Smooth muscle cell (in vitro differentiated cells): ENCODE results near the gene ADGRG3. TPM values are rescaled to one million over a fixed set of nuclear protein-coding genes. Genes with fewer than 3 reads are reported as not detected.

Source experiments
- DNase-seq: peaks from one replicate; lab custom pipeline; 2025; ENCODE audit not compliant: unreplicated experiment; lab: John Stamatoyannopoulos, UW
- H2AFZ ChIP-seq: fragments of 200-600 bp; sonication (generic); 2 replicates; pipeline ENCODE4 v1.6.0; 2016; ENCODE audit warnings: antibody characterized with exemption, low read depth, mild to moderate bottlenecking
- H3F3A ChIP-seq: fragments of 200-600 bp; sonication (generic); 2 replicates; pipeline ENCODE4 v1.6.0; 2017; ENCODE audit warnings: antibody characterized with exemption, low read depth
- H3K27ac ChIP-seq: fragments of 200-600 bp; sonication (generic); 2 replicates; pipeline ENCODE4 v1.5.1; 2016; ENCODE audit warnings: low read depth, mild to moderate bottlenecking
- H3K27me3 ChIP-seq: fragments of 200-600 bp; sonication (generic); 2 replicates; pipeline ENCODE4 v1.6.1; 2016; ENCODE audit warnings: low read depth, mild to moderate bottlenecking
- H3K36me3 ChIP-seq: fragments of 200-600 bp; sonication (generic); 2 replicates; pipeline ENCODE4 v1.5.1; 2016; ENCODE audit warnings: low read depth
- H3K4me1 ChIP-seq: fragments of 200-600 bp; sonication (generic); 2 replicates; pipeline ENCODE4 v1.5.1; 2016; ENCODE audit warnings: low read depth
- H3K4me2 ChIP-seq: fragments of 200-600 bp; sonication (generic); 2 replicates; pipeline ENCODE4 v1.6.0; 2016; ENCODE audit warnings: mild to moderate bottlenecking
- H3K4me3 ChIP-seq: fragments of 200-600 bp; sonication (generic); 2 replicates; pipeline ENCODE4 v1.5.1; 2016; ENCODE audit warnings: mild to moderate bottlenecking
- H3K79me2 ChIP-seq: fragments of 200-600 bp; sonication (generic); 2 replicates; pipeline ENCODE4 v1.6.0; 2016; ENCODE audit warnings: low read depth, mild to moderate bottlenecking
- H3K9ac ChIP-seq: fragments of 200-600 bp; sonication (generic); 2 replicates; pipeline ENCODE4 v1.6.0; 2016; ENCODE audit warnings: low read depth
- H3K9me3 ChIP-seq: fragments of 200-600 bp; sonication (generic); replicated peaks from 2 replicates; pipeline ENCODE4 v1.5.1; 2016; ENCODE audit warnings: low read depth
- H4K20me1 ChIP-seq: fragments of 200-600 bp; sonication (generic); 2 replicates; pipeline ENCODE4 v1.6.0; 2016; ENCODE audit warnings: low read depth
- WGBS: methylation state at CpG from one replicate; pipeline ENCODE4 v1.1.7; 2016; ENCODE audit warnings: low lambda C conversion rate; 5-methylcytosine and 5-hydroxymethylcytosine counted together
- polyA plus RNA-seq: library from polyadenylated mRNA; unstranded; fragments of >200 nt; fragmentation: Nextera tagmentation; extraction: Ambion mirVana; gene quantifications from 2 replicates; pipeline ENCODE4 v1.2.1, GENCODE V29; 2016
- total RNA-seq: library from RNA; depleted of rRNA; stranded (reverse); fragments of >200 nt; gene quantifications from 2 replicates; pipeline ENCODE4 v1.2.3, GENCODE V29; 2014
- TF ChIP-seq, protein P1 (sequence below): fragments of 200-600 bp; sonication (generic); IDR thresholded peaks from 2 replicates; pipeline ENCODE4 v1.5.1; 2017; ENCODE audit warnings: borderline replicate concordance, mild to moderate bottlenecking, antibody characterized with exemption; ENCODE audit not compliant: insufficient read depth, poor library complexity, severe bottlenecking

Gene ADGRG3
- total and polyA plus RNA-seq, 2 experiments from 2014 or later = 0.13 TPM; not detected in 1

DNA sequence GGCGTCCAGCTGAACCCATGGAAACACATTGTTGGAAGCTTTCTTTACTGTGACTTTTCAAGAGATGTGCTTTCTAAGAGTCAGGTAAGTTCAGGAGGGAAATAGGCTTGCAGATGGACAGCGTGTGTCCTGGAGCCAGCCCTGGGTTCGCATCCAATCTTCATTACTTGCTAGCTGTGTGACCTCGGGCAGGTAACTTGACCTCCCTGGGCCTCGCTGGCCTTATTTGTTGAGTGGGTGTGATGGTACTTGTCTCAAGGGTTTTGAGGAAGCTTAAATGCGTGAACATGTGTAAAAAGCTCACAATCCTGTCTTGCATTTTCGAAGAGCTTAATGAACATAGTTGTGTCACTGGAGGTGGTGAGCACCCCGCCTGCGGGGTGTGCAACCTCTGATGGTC lies 27.9 kb upstream of the ADGRG3 start:
- H2AFZ ChIP-seq = no peak overlapping the region
- H3K27me3 ChIP-seq = no peaks in the 10 kb centered on the region
- no peak overlapping the region for H3K9ac ChIP-seq
- H3K79me2 ChIP-seq = no peaks in the 10 kb centered on the region
- no peak overlapping the region for H3K4me3 ChIP-seq
- H3K4me1 ChIP-seq = peaks cover 20% of the 10 kb centered on the region
- WGBS = 94% methylated on average over 9 of the region's 9 CpGs
- H3K9me3 ChIP-seq = no peaks in the 10 kb centered on the region
- H3K4me2 ChIP-seq = no peak overlapping the region
- H3K27ac ChIP-seq = no peak overlapping the region
- no peaks in the 10 kb centered on the region for H3K36me3 ChIP-seq
- H4K20me1 ChIP-seq = peaks cover 28% of the 10 kb centered on the region
- TF ChIP-seq, protein P1, sequence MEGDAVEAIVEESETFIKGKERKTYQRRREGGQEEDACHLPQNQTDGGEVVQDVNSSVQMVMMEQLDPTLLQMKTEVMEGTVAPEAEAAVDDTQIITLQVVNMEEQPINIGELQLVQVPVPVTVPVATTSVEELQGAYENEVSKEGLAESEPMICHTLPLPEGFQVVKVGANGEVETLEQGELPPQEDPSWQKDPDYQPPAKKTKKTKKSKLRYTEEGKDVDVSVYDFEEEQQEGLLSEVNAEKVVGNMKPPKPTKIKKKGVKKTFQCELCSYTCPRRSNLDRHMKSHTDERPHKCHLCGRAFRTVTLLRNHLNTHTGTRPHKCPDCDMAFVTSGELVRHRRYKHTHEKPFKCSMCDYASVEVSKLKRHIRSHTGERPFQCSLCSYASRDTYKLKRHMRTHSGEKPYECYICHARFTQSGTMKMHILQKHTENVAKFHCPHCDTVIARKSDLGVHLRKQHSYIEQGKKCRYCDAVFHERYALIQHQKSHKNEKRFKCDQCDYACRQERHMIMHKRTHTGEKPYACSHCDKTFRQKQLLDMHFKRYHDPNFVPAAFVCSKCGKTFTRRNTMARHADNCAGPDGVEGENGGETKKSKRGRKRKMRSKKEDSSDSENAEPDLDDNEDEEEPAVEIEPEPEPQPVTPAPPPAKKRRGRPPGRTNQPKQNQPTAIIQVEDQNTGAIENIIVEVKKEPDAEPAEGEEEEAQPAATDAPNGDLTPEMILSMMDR = no peak
- H3F3A ChIP-seq = no peaks in the 10 kb centered on the region
- DNase-seq = no peak

DNA sequence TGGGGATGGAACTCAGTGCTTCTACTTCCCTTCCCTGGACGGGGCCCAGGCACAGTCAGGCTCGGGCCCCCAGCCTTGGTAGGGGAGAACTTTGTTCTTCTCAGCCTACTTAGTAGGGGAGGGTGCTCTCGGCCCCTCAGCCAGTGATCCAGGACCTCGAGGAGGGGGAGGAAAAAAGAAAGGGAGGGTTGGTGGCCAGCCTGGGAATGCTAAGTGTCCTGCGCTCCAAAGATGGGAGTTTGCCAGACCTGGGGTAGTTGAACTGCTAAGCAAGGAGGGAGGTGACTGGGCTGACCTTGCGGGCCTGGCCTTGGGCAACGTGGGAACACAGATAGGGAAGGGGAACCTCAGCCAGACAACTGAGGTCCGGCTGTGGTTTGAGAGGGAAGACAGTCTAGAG lies 27.5 kb upstream of the ADGRG3 start:
- no peak overlapping the region for H2AFZ ChIP-seq
- H3K9me3 ChIP-seq = no peaks in the 10 kb centered on the region
- H3K27me3 ChIP-seq = no peaks in the 10 kb centered on the region
- H3K9ac ChIP-seq = no peak overlapping the region
- no peak overlapping the region for H3K4me2 ChIP-seq
- TF ChIP-seq, protein P1 = no peak
- H3F3A ChIP-seq = no peaks in the 10 kb centered on the region
- peaks cover 25% of the 10 kb centered on the region for H4K20me1 ChIP-seq
- WGBS = 84% methylated on average over 8 of the region's 8 CpGs
- H3K79me2 ChIP-seq = no peaks in the 10 kb centered on the region
- no peak for DNase-seq
- H3K36me3 ChIP-seq = no peaks in the 10 kb centered on the region
- no peak overlapping the region for H3K27ac ChIP-seq
- peaks cover 20% of the 10 kb centered on the region for H3K4me1 ChIP-seq
- no peak overlapping the region for H3K4me3 ChIP-seq

DNA sequence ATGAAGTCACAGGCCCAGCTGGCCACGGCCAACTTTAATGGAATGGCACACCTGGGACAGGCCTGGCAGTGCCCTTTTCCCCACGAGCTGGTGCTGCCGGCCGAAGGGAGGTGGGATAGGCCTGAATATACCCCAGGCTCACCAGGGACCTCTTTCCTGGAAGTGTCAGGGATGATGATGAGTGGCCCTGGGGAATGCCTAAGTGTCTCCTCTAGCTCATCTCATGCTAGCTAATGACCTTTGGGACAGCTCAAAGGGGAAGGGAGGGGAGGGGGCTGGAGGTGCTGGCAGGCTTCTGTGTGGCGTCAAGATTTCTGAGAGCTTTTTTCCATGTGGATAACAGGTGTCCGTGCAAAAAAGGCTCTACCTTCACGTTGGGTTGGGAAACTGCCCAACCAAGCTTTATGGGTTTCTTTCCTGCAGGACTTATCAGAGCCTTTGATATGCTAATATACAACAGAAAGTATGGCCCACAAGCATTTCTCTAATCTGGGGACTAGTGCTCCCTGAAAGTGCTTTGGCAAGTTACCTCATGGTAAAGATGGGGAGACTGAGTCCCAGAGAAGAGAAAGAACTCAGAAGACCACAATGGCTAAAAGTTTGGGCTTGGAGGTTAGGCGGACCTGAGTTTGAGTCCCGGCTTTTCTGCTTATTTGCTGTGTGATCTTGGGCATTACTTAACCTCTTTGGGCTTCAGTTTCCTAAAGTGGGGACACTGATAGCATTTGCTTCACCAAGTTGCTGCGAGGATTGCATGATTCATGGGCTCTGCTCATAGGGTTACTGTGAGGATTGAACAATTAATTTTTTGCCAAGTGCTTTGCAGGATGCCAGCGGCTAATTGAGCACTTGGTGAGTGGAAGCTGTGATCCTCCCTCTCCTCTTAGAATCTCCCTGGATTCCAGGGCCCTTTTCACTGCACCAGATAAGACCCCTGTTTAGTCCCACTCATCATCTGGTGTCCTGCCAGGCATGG lies 25.7 kb upstream of the ADGRG3 start:
- Histone ChIP-seq H3K79me2 (no peaks in the 10 kb centered on the region), H4K20me1 (peaks cover 16% of the 10 kb centered on the region), H3K4me2 (no peak overlapping the region), H3K36me3 (no peaks in the 10 kb centered on the region), H3K27ac (no peak overlapping the region), H3F3A (no peaks in the 10 kb centered on the region), H3K27me3 (no peaks in the 10 kb centered on the region), H3K4me1 (peaks cover 12% of the 10 kb centered on the region), H3K4me3 (no peak overlapping the region), H3K9ac (no peak overlapping the region), H3K9me3 (no peaks in the 10 kb centered on the region), H2AFZ (no peak overlapping the region)
- TF ChIP-seq, protein P1 = no peak
- 77% methylated on average over 11 of the region's 11 CpGs for WGBS
- DNase-seq = no peak
